HepG2 (cell line): ENCODE measurements around the gene OSBPL10. TPM values are rescaled to one million over a fixed set of nuclear protein-coding genes. Genes with fewer than 3 reads are reported as not detected.

Experiments
- ATAC-seq: fragments of 200-7000 bp; cut with Tn5 transposase; 3 replicates; pipeline ENCODE4 v1.9.1; 2020; ENCODE audit warnings: mild to moderate bottlenecking, moderate library complexity
- BruUV-seq: library from RNA; stranded (reverse); fragments of 400-500 nt; replicated peaks from 2 replicates; lab custom pipeline; 2021; lab: Mats Ljungman, UMichigan
- CTCF ChIA-PET: fragments of 300-600 bp; formaldehyde crosslinking; extraction: SDS; loops from one replicate; lab custom pipeline; 2021; ENCODE audit warnings: low total read pairs, inconsistent platforms, low intra/inter-chr PET ratio; lab: Yijun Ruan, JAX
- POLR2A ChIA-PET: fragments of 350-600 bp; sonication (Branson Sonifier 250); formaldehyde crosslinking; loops from one replicate; lab custom pipeline; 2020; ENCODE audit warnings: antibody characterized with exemption, inconsistent platforms; lab: Yijun Ruan, JAX
- DNase-seq: peaks from one replicate; pipeline ENCODE4 v3.0.0-alpha.2; 2015; ENCODE audit warnings: low spot score
- FAIRE-seq: peaks from 3 replicates; lab custom pipeline; 2011; peaks lifted over from hg19 to GRCh38; lab: Jason Lieb, UNC
- H2AFZ ChIP-seq: one replicate; pipeline ENCODE4 v1.6.1; 2011; ENCODE audit warnings: low read length, inconsistent platforms
- H3K27ac ChIP-seq: fragments of 300-600 bp; 3 replicates; pipeline ENCODE4 v1.8.0; 2011; ENCODE audit warnings: mixed run types, mild to moderate bottlenecking, mixed read lengths, low read length, inconsistent platforms; ENCODE audit not compliant: insufficient read depth; ENCODE audit errors: extremely low read length
- H3K27me3 ChIP-seq, 2 experiments: fragments of 200-600 bp in 1 of 2; 2 replicates in 1 of 2; 3 replicates in 1 of 2; pipeline versions ENCODE4 v1.6.0 to v1.8.0; 2011; ENCODE audit warnings: low read length in 2 of 2, mild to moderate bottlenecking in 2 of 2, moderate library complexity in 2 of 2, inconsistent platforms in 1 of 2; ENCODE audit not compliant: insufficient read depth in 2 of 2, control insufficient read depth in 1 of 2
- H3K36me3 ChIP-seq, 2 experiments: fragments of 200-600 bp in 1 of 2; replicated peaks in 1 of 2; 2 replicates in 1 of 2; 3 replicates in 1 of 2; pipeline versions ENCODE4 v1.5.1 to v1.8.0; 2011; ENCODE audit warnings: low read length in 2 of 2, inconsistent platforms in 1 of 2; ENCODE audit not compliant: insufficient read depth in 2 of 2, control insufficient read depth in 1 of 2
- H3K4me1 ChIP-seq: 2 replicates; pipeline ENCODE4 v1.5.1; 2012; ENCODE audit warnings: low read length, inconsistent platforms; ENCODE audit not compliant: insufficient read depth
- H3K4me2 ChIP-seq: 2 replicates; pipeline ENCODE4 v1.6.0; 2011; ENCODE audit warnings: low read depth, low read length, inconsistent platforms
- H3K4me3 ChIP-seq, 3 experiments: fragments of 200-600 bp in 1 of 3; sonication (generic), shearing (Covaris generic) in 1 of 3; replicated peaks in 1 of 3; 2 replicates each; pipeline ENCODE4 v1.5.1; 2011 to 2016; ENCODE audit warnings: low read length in 3 of 3, inconsistent platforms in 2 of 3, low read depth in 2 of 3, mild to moderate bottlenecking in 2 of 3, control low read depth in 1 of 3, mixed read lengths in 1 of 3; ENCODE audit not compliant: insufficient read depth in 1 of 3
- H3K79me2 ChIP-seq: one replicate; pipeline ENCODE4 v1.6.1; 2011; ENCODE audit warnings: low read length, inconsistent platforms; ENCODE audit not compliant: insufficient read depth
- H3K9ac ChIP-seq: 2 replicates; pipeline ENCODE4 v1.6.0; 2011; ENCODE audit warnings: mild to moderate bottlenecking, low read depth, low read length, inconsistent platforms; ENCODE audit not compliant: insufficient read depth
- H3K9me3 ChIP-seq: 2 replicates; pipeline ENCODE4 v1.5.1; 2012; ENCODE audit warnings: mild to moderate bottlenecking, low read length
- H4K20me1 ChIP-seq: 2 replicates; pipeline ENCODE4 v1.6.0; 2011; ENCODE audit warnings: inconsistent platforms, mild to moderate bottlenecking, low read length, moderate library complexity; ENCODE audit not compliant: insufficient read depth
- ETS1 ChIP-seq: sonication (generic); formaldehyde crosslinking; IDR thresholded peaks from 2 replicates; pipeline ENCODE4 v1.4.0; 2020; ENCODE audit warnings: missing genetic modification reagents
- ETV5 ChIP-seq: IDR thresholded peaks from 2 replicates; pipeline ENCODE4 v1.6.1; 2018; ENCODE audit warnings: missing biosample characterization, missing genetic modification reagents, inconsistent platforms, borderline replicate concordance
- FOXC1 ChIP-seq: sonication (generic); formaldehyde crosslinking; IDR thresholded peaks from 2 replicates; pipeline ENCODE4 v1.8.0; 2022; ENCODE audit warnings: mild to moderate bottlenecking, missing genetic modification reagents, borderline replicate concordance
- GTF3A ChIP-seq: sonication (generic); formaldehyde crosslinking; conservative IDR thresholded peaks from 2 replicates; pipeline ENCODE4 v1.4.0; 2020; ENCODE audit warnings: mild to moderate bottlenecking, missing genetic modification reagents
- HMGA1 ChIP-seq: sonication (generic); formaldehyde crosslinking; conservative IDR thresholded peaks from 2 replicates; pipeline ENCODE4 v1.4.0; 2020; ENCODE audit warnings: missing genetic modification reagents
- MBD4 ChIP-seq: IDR thresholded peaks from 2 replicates; pipeline ENCODE4 v1.6.1; 2012; ENCODE audit warnings: low read length, inconsistent platforms, borderline replicate concordance
- MLLT10 ChIP-seq: sonication (generic); formaldehyde crosslinking; IDR thresholded peaks from 2 replicates; pipeline ENCODE4 v1.4.0; 2020; ENCODE audit warnings: missing genetic modification reagents
- PHF8 ChIP-seq: sonication (generic); formaldehyde crosslinking; IDR thresholded peaks from 2 replicates; pipeline ENCODE4 v1.5.0; 2020; ENCODE audit warnings: missing genetic modification reagents
- RORA ChIP-seq: sonication (generic); formaldehyde crosslinking; IDR thresholded peaks from 2 replicates; pipeline ENCODE4 v1.5.0; 2020; ENCODE audit warnings: mild to moderate bottlenecking, missing genetic modification reagents, moderate library complexity
- TFDP1 ChIP-seq: IDR thresholded peaks from 2 replicates; pipeline ENCODE4 v1.6.1; 2016; ENCODE audit warnings: missing compliant biosample characterization, missing genetic modification reagents, borderline replicate concordance
- TFE3 ChIP-seq: IDR thresholded peaks from 2 replicates; pipeline ENCODE4 v1.6.1; 2016
- ZBTB42 ChIP-seq: sonication (generic); formaldehyde crosslinking; IDR thresholded peaks from 2 replicates; pipeline ENCODE4 v1.5.0; 2020; ENCODE audit warnings: mild to moderate bottlenecking, missing genetic modification reagents
- ZC3H4 ChIP-seq: sonication (generic); formaldehyde crosslinking; IDR thresholded peaks from 2 replicates; pipeline ENCODE4 v1.4.0; 2020; ENCODE audit warnings: missing genetic modification reagents, borderline replicate concordance
- ZEB1 ChIP-seq: IDR thresholded peaks from 2 replicates; pipeline ENCODE4 v1.6.1; 2012; ENCODE audit warnings: mild to moderate bottlenecking, low read depth, inconsistent platforms; ENCODE audit not compliant: insufficient replicate concordance
- ZNF12 ChIP-seq: sonication (generic); formaldehyde crosslinking; IDR thresholded peaks from 2 replicates; pipeline ENCODE4 v1.5.0; 2020; ENCODE audit warnings: missing genetic modification reagents
- ZNF280D ChIP-seq: sonication (generic); formaldehyde crosslinking; IDR thresholded peaks from 2 replicates; pipeline ENCODE4 v1.5.1; 2020; ENCODE audit warnings: mild to moderate bottlenecking, missing genetic modification reagents
- WGBS: methylation state at CpG from one replicate; pipeline ENCODE4 v1.1.6; 2017; ENCODE audit warnings: low lambda C conversion rate; 5-methylcytosine and 5-hydroxymethylcytosine counted together
- in situ Hi-C: cut with HindIII; loops from 2 replicates; pipeline ENCODE4 v1.10.0; 2017; ENCODE audit warnings: low pct_unique_long_range_greater_than_20kb; ENCODE audit not compliant: extremely low pct_ligation_motif_present
- intact Hi-C: fragments of 100-400 bp; cut with micrococcal nuclease; formaldehyde crosslinking; loops from one replicate; pipeline ENCODE4 v1.10.0; 2022; ENCODE audit not compliant: unreplicated experiment
- polyA plus RNA-seq, 8 experiments: library from polyadenylated mRNA; depleted of rRNA in 3 of 8; stranded (reverse) in 7 of 8; unstranded in 1 of 8; fragments of >200 nt; fragmentation: Illumina TruSeq in 4 of 8; extraction: Trizol in 4 of 8; gene quantifications; 2 replicates each; pipeline versions ENCODE4 v1.2.1 to v1.2.3, GENCODE V29; 2011 to 2016; ENCODE audit warnings: low read depth in 4 of 8, missing spikeins in 1 of 8, mixed read lengths in 1 of 8; ENCODE audit not compliant: insufficient read depth in 1 of 8
- total RNA-seq, 5 experiments: library from RNA; depleted of rRNA; stranded (reverse); fragments of >200 nt; fragmentation: Illumina TruSeq; extraction: Trizol; gene quantifications; 2 replicates each; pipeline ENCODE4 v1.2.3, GENCODE V29; 2016; ENCODE audit warnings: low read depth in 1 of 5
- TF ChIP-seq, protein P1 (sequence below): sonication (generic); formaldehyde crosslinking; IDR thresholded peaks from 2 replicates; pipeline ENCODE4 v1.5.0; 2020; ENCODE audit warnings: mild to moderate bottlenecking, missing genetic modification reagents, borderline replicate concordance

OSBPL10 gene
- total and polyA plus RNA-seq, 2 of the 13 experiments (the other 11 are each of a cell fraction or from before 2014, with no cell fraction given) = 10.3 to 28.6 TPM

GRCh38 chr3:31967592-31967991 is 13.5 kb downstream of the OSBPL10 start:
- Histone ChIP-seq H4K20me1 (no peaks in the 10 kb centered on the region), H3K79me2 (peaks cover 77% of the 10 kb centered on the region), H3K27me3 (no peaks in the 10 kb centered on the region), H3K27ac (peak overlapping the region; percentile 80), H3K4me1 (peaks cover 86% of the 10 kb centered on the region), H2AFZ (no peak overlapping the region), H3K4me3 (no peak overlapping the region; a peak in 1 of 6 replicates), H3K9me3 (no peaks in the 10 kb centered on the region), H3K9ac (0 out of 2 replicates have a peak overlapping the region, but pooled peaks have one; percentile 70), H3K4me2 (peak overlapping the region; percentile 79), H3K36me3 (no peaks in the 10 kb centered on the region)
- FAIRE-seq = no peak
- no TSS peak for BruUV-seq
- intact Hi-C loops = no loop called here
- CTCF ChIA-PET = no interaction called here
- POLR2A ChIA-PET = no interaction called here
- no peak for ATAC-seq
- no peak for DNase-seq
- WGBS = 99% methylated on average over 2 of the region's 2 CpGs
- in situ Hi-C loops = no loop called here
- TF ChIP-seq RORA (CRISPR knock-in tag) (no peak), ZEB1 (no peak), MBD4 (no peak), GTF3A (CRISPR knock-in tag) (no peak), ZNF12 (no peak), ZBTB42 (no peak), ZNF280D (CRISPR knock-in tag) (no peak), PHF8 (CRISPR knock-in tag) (no peak), ZC3H4 (no peak), HMGA1 (CRISPR knock-in tag) (no peak), TFDP1 (CRISPR knock-in tag) (no peak), ETV5 (CRISPR knock-in tag) (no peak), TFE3 (CRISPR knock-in tag) (no peak), FOXC1 (CRISPR knock-in tag) (no peak), ETS1 (CRISPR knock-in tag) (no peak), MLLT10 (CRISPR knock-in tag) (no peak)
- TF ChIP-seq, protein P1, sequence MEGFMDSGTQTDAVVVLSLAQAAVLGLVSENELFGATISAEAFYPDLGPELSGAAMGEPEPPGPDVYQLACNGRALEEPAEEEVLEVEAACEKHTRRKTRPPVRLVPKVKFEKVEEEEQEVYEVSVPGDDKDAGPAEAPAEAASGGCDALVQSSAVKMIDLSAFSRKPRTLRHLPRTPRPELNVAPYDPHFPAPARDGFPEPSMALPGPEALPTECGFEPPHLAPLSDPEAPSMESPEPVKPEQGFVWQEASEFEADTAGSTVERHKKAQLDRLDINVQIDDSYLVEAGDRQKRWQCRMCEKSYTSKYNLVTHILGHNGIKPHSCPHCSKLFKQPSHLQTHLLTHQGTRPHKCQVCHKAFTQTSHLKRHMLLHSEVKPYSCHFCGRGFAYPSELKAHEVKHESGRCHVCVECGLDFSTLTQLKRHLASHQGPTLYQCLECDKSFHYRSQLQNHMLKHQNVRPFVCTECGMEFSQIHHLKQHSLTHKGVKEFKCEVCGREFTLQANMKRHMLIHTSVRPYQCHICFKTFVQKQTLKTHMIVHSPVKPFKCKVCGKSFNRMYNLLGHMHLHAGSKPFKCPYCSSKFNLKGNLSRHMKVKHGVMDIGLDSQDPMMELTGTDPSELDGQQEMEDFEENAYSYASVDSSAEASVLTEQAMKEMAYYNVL (CRISPR knock-in tag) = no peak
